ENCODE measurements around the gene CYP17A1. TPM values are rescaled to one million over a fixed set of nuclear protein-coding genes. Genes with fewer than 3 reads are reported as not detected.

CYP17A1 gene
- total RNA-seq, 2 donors from 2014 or later: not detected

DNA sequence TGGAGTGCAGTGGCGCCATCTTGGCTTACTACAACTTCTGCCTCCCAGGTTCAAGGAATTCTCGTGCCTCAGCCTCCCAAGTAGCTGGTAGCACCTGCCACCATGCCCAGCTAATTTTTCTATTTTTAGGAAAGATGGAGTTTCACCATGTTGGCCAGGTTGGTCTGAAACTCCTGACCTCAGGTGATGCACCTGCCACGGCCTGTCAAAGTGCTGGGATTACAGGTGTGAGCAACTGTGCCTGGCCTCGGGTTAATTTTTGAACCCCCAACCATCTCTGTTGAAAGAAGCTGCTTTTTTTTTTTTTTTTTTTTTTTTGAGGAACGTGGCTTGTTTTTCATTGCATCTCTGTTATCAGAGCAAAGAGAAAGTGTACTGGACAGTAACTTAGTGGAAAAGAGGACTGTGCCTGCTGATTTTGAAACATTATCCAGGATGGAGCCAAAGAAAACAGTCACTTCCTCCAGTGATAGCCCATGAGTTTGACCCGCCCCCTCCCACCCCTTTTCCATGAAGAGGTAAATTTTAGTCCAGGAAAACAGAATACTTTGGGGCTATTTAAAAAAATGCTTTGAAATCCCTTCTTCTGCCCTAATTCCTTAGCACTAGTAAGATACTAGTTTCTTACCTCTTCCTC, 55.2 kb downstream of the CYP17A1 start:
- H3K27ac Mint-ChIP-seq: no peak overlapping the region
- no peak for ATAC-seq (replicated peaks)
- no peaks in the 10 kb centered on the region for H3K27me3 Mint-ChIP-seq
- peaks cover 33% of the 10 kb centered on the region for H3K4me1 Mint-ChIP-seq
- H3K36me3 Mint-ChIP-seq (ENCODE audit: low read depth): peaks cover 13% of the 10 kb centered on the region
- H3K4me3 Mint-ChIP-seq: no peak overlapping the region
- H3K9me3 Mint-ChIP-seq: no peaks in the 10 kb centered on the region

DNA sequence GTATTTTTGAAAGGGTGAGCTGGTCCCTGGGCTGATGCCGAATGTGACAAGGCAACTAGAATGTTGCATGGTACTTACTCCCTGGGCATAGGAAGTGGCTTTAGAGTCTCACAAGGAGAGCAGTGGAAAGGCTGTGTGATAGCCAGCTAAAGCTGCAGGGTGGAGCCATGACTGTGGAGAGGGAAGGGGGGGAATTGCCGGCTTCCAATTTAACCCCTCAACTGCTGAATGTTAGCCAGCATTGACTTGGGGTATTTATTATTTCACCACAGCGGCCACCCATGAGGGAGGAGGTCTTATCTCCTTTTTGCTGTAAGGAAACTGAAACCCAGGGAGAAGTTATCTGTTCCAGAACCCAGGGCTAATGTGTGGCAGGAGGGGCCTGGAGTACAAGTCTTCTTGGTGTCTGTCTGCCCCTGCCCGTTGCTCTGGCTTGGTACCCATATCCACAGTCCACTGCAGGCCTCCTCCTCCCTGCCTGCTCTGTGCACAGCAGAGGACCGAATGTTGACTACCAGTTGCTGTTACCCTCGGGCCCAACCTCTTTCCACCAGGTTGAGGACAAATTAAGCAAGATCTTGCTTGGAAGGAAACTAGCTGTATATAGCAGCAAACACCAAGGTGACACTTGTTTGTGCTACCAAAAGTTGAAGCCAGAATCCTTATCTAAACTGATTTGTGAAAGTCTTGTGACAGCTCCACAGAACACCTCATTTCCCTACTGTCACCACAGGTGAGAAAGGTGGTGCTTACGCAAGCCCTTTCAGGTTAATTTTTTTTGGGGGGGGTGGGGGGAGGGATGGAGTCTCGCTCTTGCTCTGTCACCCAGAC, 55.9 kb downstream of the CYP17A1 start:
- no peaks in the 10 kb centered on the region for H3K27me3 Mint-ChIP-seq
- H3K27ac Mint-ChIP-seq: no peak overlapping the region
- peaks cover 13% of the 10 kb centered on the region for H3K36me3 Mint-ChIP-seq (ENCODE audit: low read depth)
- H3K9me3 Mint-ChIP-seq: no peaks in the 10 kb centered on the region
- peaks cover 33% of the 10 kb centered on the region for H3K4me1 Mint-ChIP-seq
- no peak overlapping the region for H3K4me3 Mint-ChIP-seq
- ATAC-seq (replicated peaks): no peak

Other genes with a start within 250 kb of the CYP17A1 start
- gene TRIM8, start 192.9 kb downstream of the CYP17A1 start, total RNA-seq: 10 to 100 TPM; 60.0 to 73.9 TPM
- 10 to 100 TPM; 14.3 to 14.7 TPM for gene ARL3, start 123.0 kb downstream of the CYP17A1 start, total RNA-seq
- gene SFXN2, start 122.8 kb downstream of the CYP17A1 start, total RNA-seq: 10 to 100 TPM; 18.0 to 28.0 TPM
- gene WBP1L, start 93.5 kb downstream of the CYP17A1 start, total RNA-seq: 10 to 100 TPM; 18.4 to 24.8 TPM
- 10 to 100 TPM; 10.2 to 11.5 TPM for gene BORCS7, start 16.8 kb upstream of the CYP17A1 start, total RNA-seq
- 1 to 10 TPM in 1 of 2 donors, not detected in 1; 1.6 TPM for gene AS3MT, start 32.1 kb upstream of the CYP17A1 start, total RNA-seq
- gene CNNM2, start 80.9 kb upstream of the CYP17A1 start, total RNA-seq: 1 to 10 TPM; 6.6 to 7.4 TPM